ENCODE results near the gene MCM7.
A peak's percentile ranks its signal among the peaks of the same experiment; 100 is the strongest.

MCM7 gene

GRCh38 chr7:100122067-100122466, 20.9 kb upstream of the MCM7 start:
- DNase-seq, result peak; percentile 88

GRCh38 chr7:100120733-100121036, 19.5 kb upstream of the MCM7 start:
- DNase-seq, result no peak

GRCh38 chr7:100119970-100120732, 19.0 kb upstream of the MCM7 start:
- DNase-seq, result no peak

DNA sequence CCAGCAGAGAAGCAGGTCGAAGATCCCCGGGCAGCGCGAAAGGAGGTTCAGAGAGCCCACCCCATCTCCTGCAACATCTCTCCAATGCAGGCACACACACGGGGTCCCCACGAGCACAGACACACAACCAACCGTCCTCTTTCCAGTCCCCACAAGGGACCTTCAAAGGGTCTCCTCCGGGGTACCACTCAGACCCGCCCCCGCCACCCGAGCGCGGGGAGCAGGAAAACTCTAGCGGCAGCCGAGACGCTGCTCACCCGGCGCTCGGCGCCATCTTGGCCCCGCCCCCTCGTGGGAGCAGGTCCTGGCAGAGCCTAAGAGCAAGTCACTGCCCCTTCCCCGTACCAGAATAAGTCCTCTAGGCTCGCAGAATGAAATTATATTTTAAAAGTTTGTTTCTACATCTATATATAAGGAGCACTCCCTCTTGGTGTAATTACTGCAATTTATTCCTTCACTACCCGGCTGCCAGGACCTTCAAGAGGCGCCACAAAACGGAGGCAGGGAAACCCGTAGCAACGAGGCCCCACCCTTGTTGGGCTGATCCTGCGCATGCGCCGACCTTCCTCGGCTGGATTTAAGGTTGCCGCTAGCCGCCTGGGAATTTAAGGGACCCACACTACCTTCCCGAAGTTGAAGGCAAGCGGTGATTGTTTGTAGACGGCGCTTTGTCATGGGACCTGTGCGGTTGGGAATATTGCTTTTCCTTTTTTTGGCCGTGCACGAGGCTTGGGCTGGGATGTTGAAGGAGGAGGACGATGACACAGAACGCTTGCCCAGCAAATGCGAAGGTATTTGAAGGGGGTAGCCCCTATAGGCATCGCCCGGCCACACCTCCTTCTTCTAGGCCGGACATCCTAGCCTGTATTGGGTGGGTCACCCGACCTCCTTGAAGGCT, 18.1 kb upstream of the MCM7 start, which contains the start of the genes CNPY4 and TAF6:
TSS of gene CNPY4 (plus strand) at position 563 of the 898 bp plus-strand sequence. CDS start at position 674, 111 bp downstream.
TSS of gene TAF6 (minus strand) at position 287 of the 898 bp plus-strand sequence. CDS start 5,149 bp downstream, outside the sequence.
- DNase-seq, result peak; percentile 74

DNA sequence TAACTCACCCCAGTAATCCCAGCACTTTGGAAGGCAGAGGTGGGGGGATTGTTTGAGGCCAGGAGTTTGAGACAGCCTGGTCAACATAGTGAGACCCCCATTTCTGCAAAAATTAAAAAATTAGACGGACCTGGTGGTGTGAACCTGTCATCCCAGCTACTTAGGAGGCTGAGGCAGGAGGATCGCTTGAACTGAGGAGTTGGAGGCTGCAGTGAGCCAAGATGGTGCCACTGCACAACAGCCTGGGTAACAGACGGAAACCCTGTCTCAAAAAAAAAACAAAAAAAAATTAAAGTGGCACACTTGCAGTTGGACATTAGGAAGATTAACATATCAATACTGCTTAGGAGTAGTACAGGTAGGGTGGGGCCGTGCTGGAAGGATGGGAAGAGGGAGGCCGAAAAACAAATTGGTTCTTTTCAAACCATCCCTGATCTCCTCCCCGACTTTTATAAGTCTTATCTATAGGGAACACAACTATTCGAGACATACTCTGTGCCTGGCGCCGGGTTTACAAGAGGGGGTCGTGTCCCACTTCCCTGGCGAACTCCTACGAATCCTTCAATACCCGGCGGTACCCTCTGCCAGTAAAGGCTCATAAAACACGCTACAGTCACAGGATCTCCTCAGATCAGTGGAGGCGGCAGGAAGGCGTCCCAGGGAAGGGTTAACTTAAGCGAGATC, 17.3 kb upstream of the MCM7 start:
- DNase-seq, result no peak

DNA sequence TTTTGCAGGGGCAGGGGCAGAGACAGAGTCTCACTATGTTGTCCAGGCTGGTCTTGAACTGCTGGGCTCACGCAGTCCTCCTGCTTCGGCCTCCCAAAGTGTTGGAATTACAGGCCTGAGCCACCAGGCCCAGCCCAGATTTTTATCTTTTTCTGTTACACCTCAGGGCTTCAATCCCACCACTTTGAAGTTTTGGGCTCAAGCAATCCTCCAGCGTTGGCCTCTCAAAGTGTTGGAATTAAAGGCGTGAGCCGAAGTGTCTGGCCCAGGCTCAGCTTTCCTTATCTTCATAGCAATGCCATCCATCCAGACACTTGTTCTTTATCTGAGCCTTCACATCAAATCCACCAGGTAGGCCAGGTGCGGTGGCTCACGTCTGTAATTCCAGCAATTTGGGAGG, 13.8 kb upstream of the MCM7 start:
- DNase-seq, result no peak

GRCh38 chr7:100111914-100112313, 10.7 kb upstream of the MCM7 start:
- DNase-seq, result no peak

- no peak for DNase-seq
Observed at GRCh38 chr7:100111156-100111555, 10.0 kb upstream of the MCM7 start.

- no peak for DNase-seq
Observed at GRCh38 chr7:100109521-100110163, 8.4 kb upstream of the MCM7 start.

GRCh38 chr7:100107890-100108289, 6.7 kb upstream of the MCM7 start:
- no peak for DNase-seq

- DNase-seq, result no peak
Observed at GRCh38 chr7:100107125-100107737, 6.0 kb upstream of the MCM7 start.

GRCh38 chr7:100106633-100107032, 5.4 kb upstream of the MCM7 start:
- DNase-seq, result no peak

- DNase-seq, result no peak
Observed at GRCh38 chr7:100105534-100105933, 4.3 kb upstream of the MCM7 start.

GRCh38 chr7:100102950-100103840, 2.0 kb upstream of the MCM7 start:
- DNase-seq, result no peak

DNA sequence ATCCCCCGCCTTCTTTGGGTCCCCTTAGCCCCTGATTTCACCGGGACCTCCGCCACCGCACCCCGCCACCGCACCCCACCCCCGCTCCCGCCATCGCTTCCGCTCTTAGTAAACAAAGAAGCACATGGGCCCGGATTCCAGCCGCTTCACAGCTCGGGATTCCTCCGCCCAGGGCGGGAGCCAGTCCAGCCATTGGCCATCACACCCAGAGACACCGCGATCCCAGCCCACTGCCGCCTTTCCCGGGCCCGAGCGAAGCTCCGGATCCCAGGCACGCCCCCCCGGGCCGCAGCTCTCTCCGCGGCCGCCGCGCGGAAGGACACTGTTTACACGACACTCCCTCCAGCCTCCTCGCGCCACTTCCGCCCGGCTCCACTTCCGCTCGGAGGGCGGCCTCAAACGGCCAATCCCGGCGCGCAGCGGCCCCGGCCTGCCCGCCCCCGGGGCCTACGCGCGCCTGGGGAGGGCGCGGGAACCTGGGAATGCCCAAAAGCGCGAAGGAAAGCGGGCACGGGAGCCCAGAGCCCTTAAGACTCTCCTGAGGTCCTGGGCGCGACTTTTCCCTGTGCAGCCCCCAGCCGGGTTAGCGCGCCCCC, 679 bp downstream of the MCM7 start:
- DNase-seq, result peak; percentile 85

DNA sequence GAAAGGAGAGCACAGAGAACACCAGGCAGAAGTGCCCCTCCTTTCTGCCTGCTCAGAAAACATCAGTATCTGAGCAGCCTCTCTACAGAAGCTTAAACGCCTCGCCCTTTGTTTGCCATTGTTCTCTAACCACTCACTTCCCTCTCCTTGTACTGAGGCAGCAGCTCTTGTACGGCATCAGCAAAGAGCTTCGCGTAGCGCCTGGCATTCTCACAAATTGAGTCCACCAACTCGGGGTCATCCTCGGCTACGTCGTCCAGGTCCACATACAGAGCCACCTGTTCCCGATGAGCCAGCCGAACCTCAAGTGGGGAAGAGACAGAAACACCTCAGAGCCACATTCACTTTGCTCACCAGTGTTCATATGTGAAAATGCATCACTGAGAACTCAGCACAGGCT, 1.7 kb downstream of the MCM7 start:
- no peak for DNase-seq

DNA sequence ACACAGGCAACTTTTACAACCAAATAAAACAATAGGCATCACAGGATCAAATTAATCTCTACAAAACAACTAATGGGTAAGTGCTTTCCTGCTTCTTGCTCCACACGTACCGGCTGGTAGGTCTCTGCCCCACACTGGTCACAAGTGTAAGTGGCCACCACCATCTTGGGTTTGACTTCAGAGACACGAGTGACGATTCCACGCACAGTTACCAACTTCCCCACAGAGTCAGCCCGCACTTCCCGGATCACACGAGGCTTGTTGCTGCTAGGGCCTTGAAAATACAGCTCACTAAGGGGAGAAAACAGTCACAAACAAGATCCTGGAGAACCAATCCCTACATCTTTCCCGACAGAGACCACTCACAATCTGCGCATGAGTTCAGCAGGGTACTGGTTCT, 2.3 kb downstream of the MCM7 start:
- no peak for DNase-seq

DNA sequence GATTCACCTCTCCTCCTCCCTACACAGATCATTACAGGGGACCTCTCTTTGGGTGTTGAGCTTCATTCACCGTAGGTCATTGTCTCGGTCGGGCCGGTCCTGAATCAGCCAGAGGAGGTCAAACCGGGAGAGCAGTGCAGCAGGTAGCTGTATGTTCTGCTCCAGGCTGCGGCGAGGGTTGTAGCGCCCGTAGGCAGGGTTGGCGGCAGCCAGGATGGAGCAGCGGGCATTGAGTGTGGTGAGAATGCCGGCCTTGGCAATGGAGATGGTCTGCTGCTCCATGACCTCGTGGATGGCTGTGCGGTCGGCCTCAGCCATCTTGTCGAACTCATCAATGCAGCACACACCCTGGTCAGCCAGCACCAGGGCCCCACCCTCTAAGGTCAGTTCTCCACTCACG, 5.5 kb downstream of the MCM7 start:
- DNase-seq, result no peak

DNA sequence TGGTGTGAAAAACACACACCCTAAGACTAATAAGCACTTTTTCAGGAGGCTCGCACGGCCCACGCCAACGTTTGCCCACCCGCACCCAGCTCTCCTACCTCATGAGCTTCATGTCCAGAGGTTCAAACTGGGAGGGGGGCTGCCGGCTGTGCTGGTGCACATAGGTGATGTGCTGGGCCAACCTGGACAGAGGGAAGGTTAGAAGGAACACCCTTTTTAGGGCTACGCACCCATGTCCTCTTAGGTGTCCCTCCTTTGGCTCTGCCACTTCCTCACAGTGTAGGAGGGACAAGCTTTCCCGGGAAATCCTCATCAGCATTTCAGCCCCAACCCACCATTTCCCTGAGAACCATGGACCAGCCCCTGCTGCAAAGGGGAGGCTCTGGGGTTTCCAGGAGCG, 5.9 kb downstream of the MCM7 start:
- DNase-seq, result no peak

DNA sequence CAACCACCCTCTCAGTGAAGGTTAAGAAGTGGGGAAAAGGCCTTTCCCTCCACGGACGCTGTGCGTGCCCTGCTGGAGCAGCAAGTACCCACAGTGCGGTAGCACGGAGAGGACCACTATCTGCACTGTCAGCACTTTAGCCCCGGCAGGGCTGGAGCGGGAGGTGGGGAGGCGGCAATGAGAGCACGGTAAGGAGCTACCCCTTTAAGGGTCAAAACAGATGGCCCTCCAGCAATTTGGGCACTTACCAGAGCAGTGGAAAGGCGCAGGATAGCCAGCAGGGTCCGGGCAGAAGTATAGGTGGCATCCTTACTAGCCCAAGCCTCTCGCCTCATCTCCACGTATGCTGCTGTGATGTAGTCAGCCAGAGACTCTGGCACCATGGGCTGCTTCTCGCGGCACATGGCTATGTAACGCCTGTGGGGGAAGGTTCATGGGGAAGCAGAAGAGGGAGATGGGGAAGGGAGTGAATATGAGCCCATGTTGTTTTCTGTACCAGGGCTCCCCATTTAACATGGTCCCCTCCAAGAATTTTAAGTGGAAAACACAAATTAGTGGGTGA, 7.2 kb downstream of the MCM7 start:
- DNase-seq, result no peak

DNA sequence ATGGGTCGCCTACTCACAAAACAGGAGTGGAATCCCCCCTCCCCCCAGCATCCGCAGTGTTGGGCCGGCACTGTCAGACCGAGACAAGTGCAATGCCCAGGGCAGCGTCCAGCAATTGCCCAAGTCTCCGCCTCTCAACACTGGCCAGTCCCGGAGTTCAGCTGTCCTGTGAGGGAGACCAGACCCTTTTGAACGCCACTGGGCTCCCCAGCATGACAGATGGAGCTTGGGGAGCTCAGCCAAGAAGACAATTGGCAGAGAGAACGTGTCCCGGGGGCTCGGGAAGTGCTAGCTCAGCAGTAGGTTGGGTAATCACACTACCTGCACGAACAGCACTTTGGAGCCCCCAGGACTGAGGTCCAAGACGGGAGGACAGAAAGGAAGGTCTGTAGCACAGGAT, 7.7 kb downstream of the MCM7 start:
- no peak for DNase-seq
